ENCODE measurements around the gene SLCO2B1. TPM values are rescaled to one million over a fixed set of nuclear protein-coding genes. Genes with fewer than 3 reads are reported as not detected.
A peak's percentile ranks its signal among the peaks of the same experiment; 100 is the strongest.
"Not testable (repeated sequence)": the region's sequence is repeated elsewhere in the genome, so short reads cannot be mapped to it uniquely, and the experiment has no call there.

SLCO2B1 gene
- polyA plus RNA-seq = 81.4 TPM
- long read RNA-seq, donor 1, full-length matches to known transcripts = 37 of 37 reads
- long read RNA-seq, donor 1, partial matches to known transcripts = 0 of 37 reads
- long read RNA-seq, donor 1, other reads (novel, unspliced or antisense) = 0 of 37 reads
- long read RNA-seq, donor 2, full-length matches to known transcripts = 83 of 83 reads
- long read RNA-seq, donor 2, partial matches to known transcripts = 0 of 83 reads
- long read RNA-seq, donor 2, other reads (novel, unspliced or antisense) = 0 of 83 reads
- long read RNA-seq, donor 3 = 0 reads
- long read RNA-seq, donor 4, full-length matches to known transcripts = 18 of 18 reads
- long read RNA-seq, donor 4, partial matches to known transcripts = 0 of 18 reads
- long read RNA-seq, donor 4, other reads (novel, unspliced or antisense) = 0 of 18 reads
- long read RNA-seq, donor 5, full-length matches to known transcripts = 28 of 35 reads
- long read RNA-seq, donor 5, partial matches to known transcripts = 7 of 35 reads
- long read RNA-seq, donor 5, other reads (novel, unspliced or antisense) = 0 of 35 reads
- long read RNA-seq, donor 6, full-length matches to known transcripts = 52 of 52 reads
- long read RNA-seq, donor 6, partial matches to known transcripts = 0 of 52 reads
- long read RNA-seq, donor 6, other reads (novel, unspliced or antisense) = 0 of 52 reads
- long read RNA-seq, donor 7, full-length matches to known transcripts = 18 of 18 reads
- long read RNA-seq, donor 7, partial matches to known transcripts = 0 of 18 reads
- long read RNA-seq, donor 7, other reads (novel, unspliced or antisense) = 0 of 18 reads
- long read RNA-seq, donor 8, full-length matches to known transcripts = 96 of 123 reads
- long read RNA-seq, donor 8, partial matches to known transcripts = 27 of 123 reads
- long read RNA-seq, donor 8, other reads (novel, unspliced or antisense) = 0 of 123 reads
- long read RNA-seq, donor 9, full-length matches to known transcripts = 54 of 60 reads
- long read RNA-seq, donor 9, partial matches to known transcripts = 6 of 60 reads
- long read RNA-seq, donor 9, other reads (novel, unspliced or antisense) = 0 of 60 reads
- long read RNA-seq, donor 10, full-length matches to known transcripts = 65 of 72 reads
- long read RNA-seq, donor 10, partial matches to known transcripts = 7 of 72 reads
- long read RNA-seq, donor 10, other reads (novel, unspliced or antisense) = 0 of 72 reads
- long read RNA-seq, donor 11, full-length matches to known transcripts = 53 of 61 reads
- long read RNA-seq, donor 11, partial matches to known transcripts = 8 of 61 reads
- long read RNA-seq, donor 11, other reads (novel, unspliced or antisense) = 0 of 61 reads

DNA sequence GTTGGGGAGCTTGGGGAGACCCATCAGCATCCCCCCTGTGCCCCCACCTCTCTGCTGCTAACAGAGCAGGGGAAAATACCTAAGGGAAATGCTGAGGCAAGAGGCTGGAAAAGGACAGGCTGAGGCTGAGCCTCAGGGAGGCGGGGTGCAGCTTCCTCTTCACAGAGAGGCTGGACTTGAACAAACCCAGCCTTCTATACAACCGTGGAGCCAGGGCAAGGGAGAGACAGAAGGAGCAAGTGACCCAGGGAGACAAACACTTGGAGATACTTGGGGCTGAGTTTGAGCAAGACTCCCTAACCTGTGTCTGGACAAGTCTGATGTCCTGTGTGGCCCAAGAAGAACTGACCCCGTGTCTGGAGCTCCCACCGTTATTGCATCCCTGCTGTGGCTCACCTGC, at the start of gene SLCO2B1:
TSS of gene SLCO2B1 (plus strand) at position 229 of the 400 bp plus-strand sequence. CDS start 275 bp downstream, outside the sequence.
- peaks cover 97% of the 10 kb centered on the region for H3K4me1 ChIP-seq (ENCODE audit: control insufficient read depth, insufficient read depth, low read length)
- DNase-seq = peak in 1 of 2 donors; percentile 69
- WGBS (ENCODE audit: insufficient coverage, low lambda C conversion rate) = no CpG with 5 or more reads among the region's 4 CpGs

GRCh38 chr11:75101424-75102128, 49.3 kb upstream of the SLCO2B1 start:
- H3K27me3 ChIP-seq (ENCODE audit: control insufficient read depth, insufficient read depth, low read length) = no peaks in the 10 kb centered on the region
- peaks cover 3% of the 10 kb centered on the region for H3K9me3 ChIP-seq (ENCODE audit: control insufficient read depth, low read depth, low read length)
- H3K27ac ChIP-seq (ENCODE audit: low read length) = no peak overlapping the region
- H3K4me1 ChIP-seq (ENCODE audit: control insufficient read depth, insufficient read depth, low read length) = peaks cover 5% of the 10 kb centered on the region
- whole genome bisulfite sequencing (ENCODE audit: insufficient coverage, low lambda C conversion rate) = no CpG with 5 or more reads among the region's 8 CpGs
- H3K4me3 ChIP-seq (ENCODE audit: low read length) = no peak overlapping the region
- no peak for DNase-seq
- H3K36me3 ChIP-seq (ENCODE audit: control insufficient read depth, insufficient read depth, low read length) = no peaks in the 10 kb centered on the region

More for the DNA sequence above, at the start of gene SLCO2B1:
- H3K27me3 ChIP-seq (ENCODE audit: control insufficient read depth, insufficient read depth, low read length) = no peaks in the 10 kb centered on the region
- no peaks in the 10 kb centered on the region for H3K36me3 ChIP-seq (ENCODE audit: control insufficient read depth, insufficient read depth, low read length)
- peak within 1 kb of the TSS; percentile 96 for H3K27ac ChIP-seq (ENCODE audit: low read length)
- H3K4me3 ChIP-seq (ENCODE audit: low read length) = peak within 1 kb of the TSS; percentile 29
- H3K9me3 ChIP-seq (ENCODE audit: control insufficient read depth, low read depth, low read length) = no peaks in the 10 kb centered on the region

DNA sequence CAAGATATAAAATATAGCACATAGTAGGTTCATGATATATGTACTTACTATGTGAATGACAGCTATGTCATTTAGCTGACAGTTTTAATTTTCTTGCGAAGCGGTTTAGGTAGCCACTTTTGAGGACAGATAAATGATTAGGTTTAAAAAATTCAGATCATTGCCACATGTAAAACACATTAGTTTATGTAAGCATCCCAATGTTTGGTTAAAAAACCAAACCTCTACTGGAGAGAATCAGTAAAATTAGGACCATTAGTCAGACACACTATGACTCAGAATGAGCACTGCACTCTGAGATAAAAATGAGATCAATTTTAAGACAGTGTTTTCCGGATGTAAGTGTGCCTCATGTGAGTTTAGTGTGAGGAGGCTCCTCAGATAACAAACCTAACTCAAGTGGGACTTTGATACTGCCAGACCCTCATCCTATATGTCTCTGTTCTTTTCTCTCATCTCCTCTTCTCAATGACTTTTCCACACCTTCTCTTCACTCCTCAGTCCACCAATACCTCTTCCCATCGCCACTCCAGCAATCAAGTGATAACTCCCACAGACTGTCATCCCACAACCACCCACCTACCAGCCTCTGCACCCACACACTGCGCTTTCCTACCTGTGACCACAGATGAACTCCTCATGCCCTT, 47.4 kb upstream of the SLCO2B1 start:
- H3K27ac ChIP-seq (ENCODE audit: low read length) = no peak overlapping the region
- no peaks in the 10 kb centered on the region for H3K36me3 ChIP-seq (ENCODE audit: control insufficient read depth, insufficient read depth, low read length)
- no peaks in the 10 kb centered on the region for H3K27me3 ChIP-seq (ENCODE audit: control insufficient read depth, insufficient read depth, low read length)
- H3K9me3 ChIP-seq (ENCODE audit: control insufficient read depth, low read depth, low read length) = no peaks in the 10 kb centered on the region
- WGBS (ENCODE audit: insufficient coverage, low lambda C conversion rate) = 100% methylated on average over 1 of the region's 5 CpGs
- DNase-seq = no peak
- no peaks in the 10 kb centered on the region for H3K4me1 ChIP-seq (ENCODE audit: control insufficient read depth, insufficient read depth, low read length)
- H3K4me3 ChIP-seq (ENCODE audit: low read length) = no peak overlapping the region

DNA sequence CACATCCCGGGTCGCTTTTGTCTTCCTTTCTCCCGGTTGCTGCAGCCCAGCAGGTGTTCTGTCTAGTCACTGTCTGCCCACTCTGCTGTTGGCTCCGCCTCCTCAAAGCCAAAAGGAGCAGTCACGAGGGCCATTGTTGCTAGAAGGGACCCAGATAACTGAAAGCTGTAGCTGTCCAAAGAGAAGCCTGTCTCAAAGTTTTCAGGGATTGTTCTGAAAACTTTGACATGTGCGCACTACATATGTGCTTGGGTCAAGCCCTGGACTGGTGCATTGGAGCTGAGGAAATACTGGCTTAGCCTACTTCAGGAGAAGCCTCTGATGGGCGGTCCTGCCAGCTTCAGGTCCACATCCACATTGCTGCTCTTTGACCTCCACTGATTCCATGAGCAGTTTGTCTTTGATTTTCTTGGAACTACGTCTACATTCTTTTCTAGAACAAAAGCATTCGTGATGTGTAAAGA, 45.4 kb upstream of the SLCO2B1 start:
- no peak overlapping the region for H3K4me3 ChIP-seq (ENCODE audit: low read length)
- peak; percentile 19 to 63 for DNase-seq
- no peaks in the 10 kb centered on the region for H3K36me3 ChIP-seq (ENCODE audit: control insufficient read depth, insufficient read depth, low read length)
- no peaks in the 10 kb centered on the region for H3K9me3 ChIP-seq (ENCODE audit: control insufficient read depth, low read depth, low read length)
- no peaks in the 10 kb centered on the region for H3K27me3 ChIP-seq (ENCODE audit: control insufficient read depth, insufficient read depth, low read length)
- no peaks in the 10 kb centered on the region for H3K4me1 ChIP-seq (ENCODE audit: control insufficient read depth, insufficient read depth, low read length)
- 42% methylated on average over 2 of the region's 9 CpGs for WGBS (ENCODE audit: insufficient coverage, low lambda C conversion rate)
- no peak overlapping the region for H3K27ac ChIP-seq (ENCODE audit: low read length)

DNA sequence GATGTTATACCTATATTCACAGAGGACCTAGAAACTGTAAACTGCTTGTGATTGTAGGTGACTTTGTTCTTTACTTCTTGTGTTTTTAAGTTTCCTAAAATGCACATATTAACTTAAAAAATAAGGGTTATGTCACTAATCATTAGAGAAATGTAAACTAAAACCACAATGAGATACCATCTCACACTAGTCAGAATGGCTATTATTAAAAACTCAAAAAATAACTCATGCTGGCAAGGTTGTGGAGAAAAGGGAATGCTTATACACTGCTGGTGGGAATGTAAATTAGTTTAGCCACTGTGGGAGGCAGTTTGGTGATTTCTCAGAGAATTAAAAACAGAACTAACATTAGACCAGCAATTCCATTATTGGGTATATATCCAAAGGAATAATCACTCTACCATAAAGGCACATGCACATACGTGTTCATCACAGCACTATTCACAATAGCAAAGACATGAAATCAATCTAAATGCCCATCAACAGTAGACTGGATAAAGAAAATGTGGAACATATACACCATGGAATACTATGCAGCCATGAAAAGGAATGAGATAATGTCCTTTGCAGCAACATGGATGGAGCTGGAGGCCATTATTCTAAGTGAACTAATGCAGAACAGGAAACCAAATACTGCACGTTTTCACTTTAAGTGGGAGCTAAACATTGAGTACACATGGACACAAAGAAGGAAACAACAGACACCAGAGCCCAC, 44.8 kb upstream of the SLCO2B1 start:
- H3K27ac ChIP-seq (ENCODE audit: low read length); H3K27me3 ChIP-seq (ENCODE audit: control insufficient read depth, insufficient read depth, low read length); H3K9me3 ChIP-seq (ENCODE audit: control insufficient read depth, low read depth, low read length); H3K4me1 ChIP-seq (ENCODE audit: control insufficient read depth, insufficient read depth, low read length); H3K4me3 ChIP-seq (ENCODE audit: low read length); DNase-seq; H3K36me3 ChIP-seq (ENCODE audit: control insufficient read depth, insufficient read depth, low read length): not testable (repeated sequence)
- whole genome bisulfite sequencing (ENCODE audit: insufficient coverage, low lambda C conversion rate) = 86% methylated on average over 1 of the region's 2 CpGs

GRCh38 chr11:75107187-75107586, 43.7 kb upstream of the SLCO2B1 start:
- no peak overlapping the region for H3K27ac ChIP-seq (ENCODE audit: low read length)
- no peak overlapping the region for H3K4me3 ChIP-seq (ENCODE audit: low read length)
- peaks cover 2% of the 10 kb centered on the region for H3K27me3 ChIP-seq (ENCODE audit: control insufficient read depth, insufficient read depth, low read length)
- H3K36me3 ChIP-seq (ENCODE audit: control insufficient read depth, insufficient read depth, low read length) = no peaks in the 10 kb centered on the region
- no peaks in the 10 kb centered on the region for H3K4me1 ChIP-seq (ENCODE audit: control insufficient read depth, insufficient read depth, low read length)
- no peaks in the 10 kb centered on the region for H3K9me3 ChIP-seq (ENCODE audit: control insufficient read depth, low read depth, low read length)
- DNase-seq = no peak
- WGBS (ENCODE audit: insufficient coverage, low lambda C conversion rate) = no CpG with 5 or more reads among the region's 4 CpGs

GRCh38 chr11:75112200-75112599, 38.7 kb upstream of the SLCO2B1 start:
- Histone ChIP-seq H3K36me3 (ENCODE audit: control insufficient read depth, insufficient read depth, low read length) (no peaks in the 10 kb centered on the region), H3K4me3 (ENCODE audit: low read length) (no peak overlapping the region), H3K27me3 (ENCODE audit: control insufficient read depth, insufficient read depth, low read length) (peaks cover 2% of the 10 kb centered on the region), H3K27ac (ENCODE audit: low read length) (no peak overlapping the region), H3K4me1 (ENCODE audit: control insufficient read depth, insufficient read depth, low read length) (no peaks in the 10 kb centered on the region), H3K9me3 (ENCODE audit: control insufficient read depth, low read depth, low read length) (no peaks in the 10 kb centered on the region)
- WGBS (ENCODE audit: insufficient coverage, low lambda C conversion rate) = 100% methylated on average over 1 of the region's 2 CpGs
- no peak for DNase-seq

GRCh38 chr11:75113030-75113429, 37.9 kb upstream of the SLCO2B1 start:
- H3K27me3 ChIP-seq (ENCODE audit: control insufficient read depth, insufficient read depth, low read length) = peaks cover 2% of the 10 kb centered on the region
- H3K36me3 ChIP-seq (ENCODE audit: control insufficient read depth, insufficient read depth, low read length) = no peaks in the 10 kb centered on the region
- no peaks in the 10 kb centered on the region for H3K4me1 ChIP-seq (ENCODE audit: control insufficient read depth, insufficient read depth, low read length)
- no CpG with 5 or more reads among the region's 1 CpG for WGBS (ENCODE audit: insufficient coverage, low lambda C conversion rate)
- no peaks in the 10 kb centered on the region for H3K9me3 ChIP-seq (ENCODE audit: control insufficient read depth, low read depth, low read length)
- H3K27ac ChIP-seq (ENCODE audit: low read length) = no peak overlapping the region
- DNase-seq = no peak
- H3K4me3 ChIP-seq (ENCODE audit: low read length) = no peak overlapping the region

GRCh38 chr11:75114465-75114864, 36.4 kb upstream of the SLCO2B1 start:
- Histone ChIP-seq H3K9me3 (ENCODE audit: control insufficient read depth, low read depth, low read length) (peaks cover 4% of the 10 kb centered on the region), H3K27me3 (ENCODE audit: control insufficient read depth, insufficient read depth, low read length) (peaks cover 2% of the 10 kb centered on the region), H3K4me1 (ENCODE audit: control insufficient read depth, insufficient read depth, low read length) (no peaks in the 10 kb centered on the region), H3K4me3 (ENCODE audit: low read length) (no peak overlapping the region), H3K36me3 (ENCODE audit: control insufficient read depth, insufficient read depth, low read length) (no peaks in the 10 kb centered on the region), H3K27ac (ENCODE audit: low read length) (no peak overlapping the region)
- DNase-seq = no peak
- no CpG with 5 or more reads among the region's 2 CpGs for WGBS (ENCODE audit: insufficient coverage, low lambda C conversion rate)
